ENCODE results near the gene INHA. TPM values are rescaled to one million over a fixed set of nuclear protein-coding genes. Genes with fewer than 3 reads are reported as not detected.

INHA gene
- total RNA-seq, 8 experiments from 2014 or later: 0.28 to 2.3 (median 1.3) TPM

- peak within 1 kb of the TSS; percentile 79 to 91 for H3K27ac ChIP-seq
These were observed 28.3 kb upstream of the INHA start, which contains the start of the genes CHPF and TMEM198 for GRCh38 chr2:219543596-219544358. Gene CHPF (minus strand): TSS chr2:219543809. CDS start chr2:219543538, 271 bp downstream. Gene TMEM198 (plus strand): TSS chr2:219544028. CDS start chr2:219544728, 700 bp downstream.

GRCh38 chr2:219544567-219544966 is 27.5 kb upstream of the INHA start:
- no peak for ATAC-seq (replicated peaks in 6 of 8)
- peak overlapping the region in 1 of 2 donors; percentile 76 for H3K27ac ChIP-seq
- in situ Hi-C loops (cut with MboI; ENCODE audit: low pct_unique_long_range_greater_than_20kb in 2 of 9, low sequenced_read_pairs in 9 of 9, unreplicated experiment in 9 of 9): no loop called here
- peaks cover 6 to 9% of the 10 kb centered on the region in 2 donors for H3K4me1 ChIP-seq (replicated peaks in 1 of 2)
- WGBS, 10 experiments: 10 to 55% (median 24%) methylated on average over 1 to 7 of the region's 9 CpGs; no CpG with 5 or more reads in 1 of the 10 experiments
- peak overlapping the region; percentile 62 to 90 (median 81) for H3K4me3 ChIP-seq

More at GRCh38 chr2:219543596-219544358, 28.3 kb upstream of the INHA start, which contains the start of the genes CHPF and TMEM198:
- Histone ChIP-seq H3K4me1 (replicated peaks in 1 of 2) (peaks cover 6 to 9% of the 10 kb centered on the region in 2 donors), H3K4me3 (peak within 1 kb of the TSS; percentile 62 to 90 (median 81))
- in situ Hi-C loops (cut with MboI; ENCODE audit: low pct_unique_long_range_greater_than_20kb in 2 of 9, low sequenced_read_pairs in 9 of 9, unreplicated experiment in 9 of 9): no loop called here
- 0% methylated on average over 3 of the region's 75 CpGs; no CpG with 5 or more reads in 9 of the 10 experiments for WGBS, 10 experiments
- ATAC-seq (replicated peaks in 6 of 8): peak; percentile 74 to 89 (median 84)

GRCh38 chr2:219545295-219545942 is 26.7 kb upstream of the INHA start:
- no peak for ATAC-seq (replicated peaks in 6 of 8)
- peaks cover 6 to 9% of the 10 kb centered on the region in 2 donors for H3K4me1 ChIP-seq (replicated peaks in 1 of 2)
- in situ Hi-C loops (cut with MboI; ENCODE audit: low pct_unique_long_range_greater_than_20kb in 2 of 9, low sequenced_read_pairs in 9 of 9, unreplicated experiment in 9 of 9): no loop called here
- H3K4me3 ChIP-seq: peak overlapping the region in 2 of 5 donors; percentile 62 to 87
- WGBS, 10 experiments: 53 to 100% (median 88%) methylated on average over 1 to 3 of the region's 3 CpGs; no CpG with 5 or more reads in 5 of the 10 experiments
- H3K27ac ChIP-seq: no peak overlapping the region

- WGBS, 10 experiments: 20 to 85% (median 68%) methylated on average over 2 to 4 of the region's 4 CpGs; no CpG with 5 or more reads in 3 of the 10 experiments
- Histone ChIP-seq H3K4me1 (replicated peaks in 1 of 2) (peaks cover 6 to 9% of the 10 kb centered on the region in 2 donors), H3K27ac (no peak overlapping the region), H3K4me3 (no peak overlapping the region)
- in situ Hi-C loops (cut with MboI; ENCODE audit: low pct_unique_long_range_greater_than_20kb in 2 of 9, low sequenced_read_pairs in 9 of 9, unreplicated experiment in 9 of 9): no loop called here
- no peak for ATAC-seq (replicated peaks in 6 of 8)
These were observed 26.2 kb upstream of the INHA start for GRCh38 chr2:219545943-219546352.

GRCh38 chr2:219547621-219548020 is 24.5 kb upstream of the INHA start:
- ATAC-seq (replicated peaks in 6 of 8): no peak
- Histone ChIP-seq H3K27ac (no peak overlapping the region), H3K4me1 (replicated peaks in 1 of 2) (peaks cover 6 to 15% of the 10 kb centered on the region in 2 donors), H3K4me3 (no peak overlapping the region)
- in situ Hi-C loops (cut with MboI; ENCODE audit: low pct_unique_long_range_greater_than_20kb in 2 of 9, low sequenced_read_pairs in 9 of 9, unreplicated experiment in 9 of 9): no loop called here
- WGBS, 10 experiments: 73 to 100% (median 100%) methylated on average over 2 to 3 of the region's 26 CpGs; no CpG with 5 or more reads in 7 of the 10 experiments

GRCh38 chr2:219548990-219549389 is 23.1 kb upstream of the INHA start:
- in situ Hi-C loops (cut with MboI; ENCODE audit: low pct_unique_long_range_greater_than_20kb in 2 of 9, low sequenced_read_pairs in 9 of 9, unreplicated experiment in 9 of 9): no loop called here
- no peak overlapping the region for H3K4me3 ChIP-seq
- 72 to 100% (median 92%) methylated on average over 1 to 7 of the region's 18 CpGs; no CpG with 5 or more reads in 4 of the 10 experiments for WGBS, 10 experiments
- ATAC-seq (replicated peaks in 6 of 8): no peak
- peaks cover 11 to 20% of the 10 kb centered on the region in 2 donors for H3K4me1 ChIP-seq (replicated peaks in 1 of 2)
- H3K27ac ChIP-seq: no peak overlapping the region

- in situ Hi-C loops (cut with MboI; ENCODE audit: low pct_unique_long_range_greater_than_20kb in 2 of 9, low sequenced_read_pairs in 9 of 9, unreplicated experiment in 9 of 9): no loop called here
- H3K4me1 ChIP-seq (replicated peaks in 1 of 2): peaks cover 10 to 20% of the 10 kb centered on the region in 2 donors
- no peak for ATAC-seq (replicated peaks in 6 of 8)
- H3K4me3 ChIP-seq: no peak overlapping the region
- 64 to 100% (median 100%) methylated on average over 1 to 3 of the region's 9 CpGs; no CpG with 5 or more reads in 7 of the 10 experiments for WGBS, 10 experiments
- H3K27ac ChIP-seq: no peak overlapping the region
These were observed 22.5 kb upstream of the INHA start for GRCh38 chr2:219549619-219550018.

GRCh38 chr2:219551441-219552381 is 20.4 kb upstream of the INHA start:
- in situ Hi-C loops (cut with MboI; ENCODE audit: low pct_unique_long_range_greater_than_20kb in 2 of 9, low sequenced_read_pairs in 9 of 9, unreplicated experiment in 9 of 9): no loop called here
- 0 to 10% (median 0%) methylated on average over 2 to 4 of the region's 54 CpGs; no CpG with 5 or more reads in 7 of the 10 experiments for WGBS, 10 experiments
- peak; percentile 36 to 51 (median 46) for ATAC-seq (replicated peaks in 6 of 8)
- Histone ChIP-seq H3K27ac (peak overlapping the region; percentile 44 to 52), H3K4me3 (peak overlapping the region; percentile 39 to 60 (median 55)), H3K4me1 (replicated peaks in 1 of 2) (peaks cover 5 to 14% of the 10 kb centered on the region in 2 donors)

- Histone ChIP-seq H3K4me1 (replicated peaks in 1 of 2) (peaks cover 5 to 14% of the 10 kb centered on the region in 2 donors), H3K27ac (peak overlapping the region; percentile 20 to 52), H3K4me3 (peak overlapping the region; percentile 39 to 60 (median 55))
- WGBS, 10 experiments: 0 to 23% (median 2%) methylated on average over 1 to 17 of the region's 99 CpGs; no CpG with 5 or more reads in 7 of the 10 experiments
- in situ Hi-C loops (cut with MboI; ENCODE audit: low pct_unique_long_range_greater_than_20kb in 2 of 9, low sequenced_read_pairs in 9 of 9, unreplicated experiment in 9 of 9): no loop called here
- ATAC-seq (replicated peaks in 6 of 8): peak; percentile 75 to 86 (median 80)
These were observed 19.5 kb upstream of the INHA start for GRCh38 chr2:219552382-219553167.

- 4 to 80% (median 21%) methylated on average over 1 to 4 of the region's 7 CpGs; no CpG with 5 or more reads in 6 of the 10 experiments for WGBS, 10 experiments
- H3K27ac ChIP-seq: peak overlapping the region in 1 of 2 donors; percentile 15
- H3K4me1 ChIP-seq (replicated peaks in 1 of 2): peaks cover 5 to 14% of the 10 kb centered on the region in 2 donors
- H3K4me3 ChIP-seq: peak overlapping the region; percentile 39 to 60 (median 55)
- no peak for ATAC-seq (replicated peaks in 6 of 8)
- in situ Hi-C loops (cut with MboI; ENCODE audit: low pct_unique_long_range_greater_than_20kb in 2 of 9, low sequenced_read_pairs in 9 of 9, unreplicated experiment in 9 of 9): no loop called here
These were observed 19.0 kb upstream of the INHA start for GRCh38 chr2:219553168-219553417.

GRCh38 chr2:219553463-219553963 is 18.6 kb upstream of the INHA start:
- WGBS, 10 experiments: 71 to 80% (median 78%) methylated on average over 1 to 6 of the region's 12 CpGs; no CpG with 5 or more reads in 6 of the 10 experiments
- ATAC-seq (replicated peaks in 6 of 8): no peak
- Histone ChIP-seq H3K4me3 (peak overlapping the region in 3 of 5 donors; percentile 39 to 58 (median 55)), H3K4me1 (replicated peaks in 1 of 2) (peaks cover 5 to 14% of the 10 kb centered on the region in 2 donors), H3K27ac (no peak overlapping the region)
- in situ Hi-C loops (cut with MboI; ENCODE audit: low pct_unique_long_range_greater_than_20kb in 2 of 9, low sequenced_read_pairs in 9 of 9, unreplicated experiment in 9 of 9): no loop called here

All from motor neuron (in vitro differentiated cells).